HEK293 (cell line): ENCODE data around the gene CSNK2A2.

Source experiments
- FEZF1 ChIP-seq: fragments of 450-650 bp; formaldehyde crosslinking; IDR thresholded peaks from 2 replicates; pipeline ENCODE4 v1.5.1; 2016; ENCODE audit warnings: missing biosample characterization, missing genetic modification characterization
- GFI1B ChIP-seq: fragments of 450-650 bp; formaldehyde crosslinking; IDR thresholded peaks from 2 replicates; pipeline ENCODE4 v1.5.1; 2016; ENCODE audit warnings: missing biosample characterization, missing genetic modification characterization
- GLIS1 ChIP-seq: fragments of 450-650 bp; formaldehyde crosslinking; IDR thresholded peaks from 2 replicates; pipeline ENCODE4 v1.5.1; 2016; ENCODE audit warnings: missing biosample characterization, missing genetic modification characterization
- HOXC10 ChIP-seq: sonication (generic); formaldehyde crosslinking; IDR thresholded peaks from 2 replicates; pipeline ENCODE4 v1.8.1; 2023; ENCODE audit warnings: mild to moderate bottlenecking, missing genetic modification reagents
- KLF8 ChIP-seq: fragments of 450-650 bp; formaldehyde crosslinking; IDR thresholded peaks from 2 replicates; pipeline ENCODE4 v1.5.1; 2016; ENCODE audit warnings: missing biosample characterization, missing genetic modification characterization
- MYNN ChIP-seq: fragments of 450-650 bp; formaldehyde crosslinking; IDR thresholded peaks from 2 replicates; pipeline ENCODE4 v1.5.1; 2016; ENCODE audit warnings: missing biosample characterization, missing genetic modification characterization, borderline replicate concordance
- SP7 ChIP-seq: fragments of 450-650 bp; formaldehyde crosslinking; IDR thresholded peaks from 2 replicates; pipeline ENCODE4 v1.5.1; 2016; ENCODE audit warnings: missing biosample characterization, missing genetic modification characterization
- YY1 ChIP-seq: fragments of 450-650 bp; formaldehyde crosslinking; IDR thresholded peaks from 2 replicates; pipeline ENCODE4 v1.5.1; 2018; ENCODE audit warnings: missing biosample characterization, missing genetic modification characterization
- YY2 ChIP-seq: fragments of 450-650 bp; formaldehyde crosslinking; IDR thresholded peaks from 2 replicates; pipeline ENCODE4 v1.5.1; 2016; ENCODE audit warnings: missing biosample characterization, missing genetic modification characterization
- ZEB2 ChIP-seq: fragments of 450-650 bp; formaldehyde crosslinking; IDR thresholded peaks from 2 replicates; pipeline ENCODE4 v1.5.1; 2016; ENCODE audit warnings: missing biosample characterization, missing genetic modification characterization
- ZFP37 ChIP-seq: fragments of 450-650 bp; formaldehyde crosslinking; IDR thresholded peaks from 2 replicates; pipeline ENCODE4 v1.5.1; 2016; ENCODE audit warnings: missing biosample characterization, missing genetic modification characterization
- ZFP41 ChIP-seq: fragments of 450-650 bp; formaldehyde crosslinking; IDR thresholded peaks from 2 replicates; pipeline ENCODE4 v1.5.1; 2016; ENCODE audit warnings: missing biosample characterization, missing genetic modification characterization, borderline replicate concordance
- ZNF132 ChIP-seq: fragments of 450-650 bp; formaldehyde crosslinking; IDR thresholded peaks from 2 replicates; pipeline ENCODE4 v1.5.1; 2017; ENCODE audit warnings: missing biosample characterization, missing genetic modification characterization, borderline replicate concordance
- ZNF138 ChIP-seq: fragments of 450-650 bp; formaldehyde crosslinking; IDR thresholded peaks from 2 replicates; pipeline ENCODE4 v1.5.1; 2016; ENCODE audit warnings: missing biosample characterization, missing genetic modification characterization, borderline replicate concordance
- ZNF146 ChIP-seq: fragments of 450-650 bp; formaldehyde crosslinking; IDR thresholded peaks from 2 replicates; pipeline ENCODE4 v1.5.1; 2016; ENCODE audit warnings: missing biosample characterization, missing genetic modification characterization
- ZNF266 ChIP-seq: fragments of 450-650 bp; formaldehyde crosslinking; IDR thresholded peaks from 2 replicates; pipeline ENCODE4 v1.5.1; 2016; ENCODE audit warnings: missing biosample characterization, missing genetic modification characterization, low read depth
- ZNF292 ChIP-seq: fragments of 450-650 bp; formaldehyde crosslinking; IDR thresholded peaks from 2 replicates; pipeline ENCODE4 v1.5.1; 2016; ENCODE audit warnings: low read depth, missing biosample characterization, missing genetic modification characterization, borderline replicate concordance
- ZNF423 ChIP-seq: fragments of 450-650 bp; formaldehyde crosslinking; IDR thresholded peaks from 2 replicates; pipeline ENCODE4 v1.5.1; 2016; ENCODE audit warnings: missing biosample characterization, missing genetic modification characterization
- ZNF548 ChIP-seq: fragments of 450-650 bp; formaldehyde crosslinking; IDR thresholded peaks from 2 replicates; pipeline ENCODE4 v1.5.1; 2016; ENCODE audit warnings: missing biosample characterization, missing genetic modification characterization
- ZNF585B ChIP-seq: fragments of 450-650 bp; formaldehyde crosslinking; IDR thresholded peaks from 2 replicates; pipeline ENCODE4 v1.5.1; 2016; ENCODE audit warnings: missing biosample characterization, missing genetic modification characterization
- ZNF629 ChIP-seq: fragments of 450-650 bp; formaldehyde crosslinking; IDR thresholded peaks from 2 replicates; pipeline ENCODE4 v1.5.1; 2017; ENCODE audit warnings: missing biosample characterization, missing genetic modification characterization
- ZNF654 ChIP-seq: fragments of 450-650 bp; formaldehyde crosslinking; IDR thresholded peaks from 2 replicates; pipeline ENCODE4 v1.5.1; 2016; ENCODE audit warnings: low read depth, missing biosample characterization, missing genetic modification characterization
- ZNF664 ChIP-seq: fragments of 450-650 bp; formaldehyde crosslinking; IDR thresholded peaks from 2 replicates; pipeline ENCODE4 v1.5.1; 2016; ENCODE audit warnings: missing biosample characterization, missing genetic modification characterization
- ZNF670 ChIP-seq: fragments of 450-650 bp; formaldehyde crosslinking; IDR thresholded peaks from 2 replicates; pipeline ENCODE4 v1.5.1; 2016; ENCODE audit warnings: missing biosample characterization, missing genetic modification characterization, low read depth
- ZNF701 ChIP-seq: fragments of 450-650 bp; formaldehyde crosslinking; IDR thresholded peaks from 2 replicates; pipeline ENCODE4 v1.5.1; 2016; ENCODE audit warnings: missing biosample characterization, missing genetic modification characterization
- TF ChIP-seq, protein P1 (sequence below): fragments of 450-650 bp; formaldehyde crosslinking; IDR thresholded peaks from 2 replicates; pipeline ENCODE4 v1.5.1; 2016; ENCODE audit warnings: missing biosample characterization, missing genetic modification characterization
- TF ChIP-seq, protein P2 (sequence below): fragments of 450-650 bp; formaldehyde crosslinking; IDR thresholded peaks from 2 replicates; pipeline ENCODE4 v1.5.1; 2016; ENCODE audit warnings: missing biosample characterization, missing genetic modification characterization
- TF ChIP-seq, protein P3 (sequence below): fragments of 450-650 bp; formaldehyde crosslinking; IDR thresholded peaks from 2 replicates; pipeline ENCODE4 v1.5.1; 2016; ENCODE audit warnings: missing biosample characterization, missing genetic modification characterization
- TF ChIP-seq, protein P4 (sequence below): fragments of 450-650 bp; formaldehyde crosslinking; IDR thresholded peaks from 2 replicates; pipeline ENCODE4 v1.5.1; 2017; ENCODE audit warnings: missing biosample characterization, missing genetic modification characterization
- TF ChIP-seq, protein P5 (sequence below): fragments of 450-650 bp; formaldehyde crosslinking; IDR thresholded peaks from 2 replicates; pipeline ENCODE4 v1.5.1; 2016; ENCODE audit warnings: missing biosample characterization, missing genetic modification characterization

The CSNK2A2 gene

DNA sequence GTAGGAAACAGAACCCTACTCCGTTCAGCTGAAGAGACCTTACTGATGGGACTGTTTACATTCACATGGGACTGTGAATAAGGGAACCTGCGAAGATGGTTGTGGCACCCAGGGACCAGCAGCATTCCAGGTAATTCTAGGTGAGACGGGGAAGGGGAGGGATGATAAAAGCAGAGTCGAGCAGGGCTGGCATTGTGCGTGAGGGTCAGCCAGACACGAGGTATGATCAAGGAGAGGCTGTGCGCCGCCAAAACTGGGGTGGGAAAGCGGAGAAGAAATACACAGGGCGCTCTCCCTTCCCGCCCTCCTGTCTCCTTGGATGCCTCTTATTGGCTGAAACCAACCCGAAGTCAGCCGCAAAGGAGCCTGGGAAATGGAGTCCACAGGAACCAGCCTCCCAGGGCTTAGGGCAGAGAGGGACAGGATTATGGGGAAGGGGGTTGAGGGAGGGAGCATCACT is 38.4 kb upstream of the CSNK2A2 start (continued):
- TF ChIP-seq ZFP37 (tag by site-specific recombination): no peak
- peak; percentile 51 for TF ChIP-seq GLIS1 (tag by site-specific recombination)
- TF ChIP-seq ZNF629 (tag by site-specific recombination): no peak
- no peak for TF ChIP-seq GFI1B (tag by site-specific recombination)
- TF ChIP-seq, protein P1, sequence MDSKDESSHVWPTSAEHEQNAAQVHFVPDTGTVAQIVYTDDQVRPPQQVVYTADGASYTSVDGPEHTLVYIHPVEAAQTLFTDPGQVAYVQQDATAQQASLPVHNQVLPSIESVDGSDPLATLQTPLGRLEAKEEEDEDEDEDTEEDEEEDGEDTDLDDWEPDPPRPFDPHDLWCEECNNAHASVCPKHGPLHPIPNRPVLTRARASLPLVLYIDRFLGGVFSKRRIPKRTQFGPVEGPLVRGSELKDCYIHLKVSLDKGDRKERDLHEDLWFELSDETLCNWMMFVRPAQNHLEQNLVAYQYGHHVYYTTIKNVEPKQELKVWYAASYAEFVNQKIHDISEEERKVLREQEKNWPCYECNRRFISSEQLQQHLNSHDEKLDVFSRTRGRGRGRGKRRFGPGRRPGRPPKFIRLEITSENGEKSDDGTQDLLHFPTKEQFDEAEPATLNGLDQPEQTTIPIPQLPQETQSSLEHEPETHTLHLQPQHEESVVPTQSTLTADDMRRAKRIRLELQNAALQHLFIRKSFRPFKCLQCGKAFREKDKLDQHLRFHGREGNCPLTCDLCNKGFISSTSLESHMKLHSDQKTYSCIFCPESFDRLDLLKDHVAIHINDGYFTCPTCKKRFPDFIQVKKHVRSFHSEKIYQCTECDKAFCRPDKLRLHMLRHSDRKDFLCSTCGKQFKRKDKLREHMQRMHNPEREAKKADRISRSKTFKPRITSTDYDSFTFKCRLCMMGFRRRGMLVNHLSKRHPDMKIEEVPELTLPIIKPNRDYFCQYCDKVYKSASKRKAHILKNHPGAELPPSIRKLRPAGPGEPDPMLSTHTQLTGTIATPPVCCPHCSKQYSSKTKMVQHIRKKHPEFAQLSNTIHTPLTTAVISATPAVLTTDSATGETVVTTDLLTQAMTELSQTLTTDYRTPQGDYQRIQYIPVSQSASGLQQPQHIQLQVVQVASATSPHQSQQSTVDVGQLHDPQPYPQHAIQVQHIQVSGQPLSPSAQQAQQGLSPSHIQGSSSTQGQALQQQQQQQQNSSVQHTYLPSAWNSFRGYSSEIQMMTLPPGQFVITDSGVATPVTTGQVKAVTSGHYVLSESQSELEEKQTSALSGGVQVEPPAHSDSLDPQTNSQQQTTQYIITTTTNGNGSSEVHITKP: peak; percentile 78
- no peak; the same call in 1 of the 2 replicates for TF ChIP-seq ZNF138 (tag by site-specific recombination)
- TF ChIP-seq FEZF1 (tag by site-specific recombination): no peak
- TF ChIP-seq KLF8 (tag by site-specific recombination): 0 out of 2 replicates have a peak, but pooled peaks have one; percentile 21
- TF ChIP-seq, protein P2, sequence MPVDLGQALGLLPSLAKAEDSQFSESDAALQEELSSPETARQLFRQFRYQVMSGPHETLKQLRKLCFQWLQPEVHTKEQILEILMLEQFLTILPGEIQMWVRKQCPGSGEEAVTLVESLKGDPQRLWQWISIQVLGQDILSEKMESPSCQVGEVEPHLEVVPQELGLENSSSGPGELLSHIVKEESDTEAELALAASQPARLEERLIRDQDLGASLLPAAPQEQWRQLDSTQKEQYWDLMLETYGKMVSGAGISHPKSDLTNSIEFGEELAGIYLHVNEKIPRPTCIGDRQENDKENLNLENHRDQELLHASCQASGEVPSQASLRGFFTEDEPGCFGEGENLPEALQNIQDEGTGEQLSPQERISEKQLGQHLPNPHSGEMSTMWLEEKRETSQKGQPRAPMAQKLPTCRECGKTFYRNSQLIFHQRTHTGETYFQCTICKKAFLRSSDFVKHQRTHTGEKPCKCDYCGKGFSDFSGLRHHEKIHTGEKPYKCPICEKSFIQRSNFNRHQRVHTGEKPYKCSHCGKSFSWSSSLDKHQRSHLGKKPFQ (tag by site-specific recombination): no peak
- no peak for TF ChIP-seq YY1 (tag by site-specific recombination)
- TF ChIP-seq HOXC10: no peak
- TF ChIP-seq ZNF548 (tag by site-specific recombination): no peak
- no peak for TF ChIP-seq ZNF292 (tag by site-specific recombination)
- TF ChIP-seq ZNF132 (tag by site-specific recombination): no peak
- TF ChIP-seq ZFP41 (tag by site-specific recombination): no peak
- 0 out of 2 replicates have a peak, but pooled peaks have one; percentile 47 for TF ChIP-seq SP7 (tag by site-specific recombination)
- no peak for TF ChIP-seq ZNF654 (tag by site-specific recombination)
- TF ChIP-seq MYNN (tag by site-specific recombination): no peak
- TF ChIP-seq YY2 (tag by site-specific recombination): no peak
- TF ChIP-seq ZNF146 (tag by site-specific recombination): no peak
- TF ChIP-seq, protein P3, sequence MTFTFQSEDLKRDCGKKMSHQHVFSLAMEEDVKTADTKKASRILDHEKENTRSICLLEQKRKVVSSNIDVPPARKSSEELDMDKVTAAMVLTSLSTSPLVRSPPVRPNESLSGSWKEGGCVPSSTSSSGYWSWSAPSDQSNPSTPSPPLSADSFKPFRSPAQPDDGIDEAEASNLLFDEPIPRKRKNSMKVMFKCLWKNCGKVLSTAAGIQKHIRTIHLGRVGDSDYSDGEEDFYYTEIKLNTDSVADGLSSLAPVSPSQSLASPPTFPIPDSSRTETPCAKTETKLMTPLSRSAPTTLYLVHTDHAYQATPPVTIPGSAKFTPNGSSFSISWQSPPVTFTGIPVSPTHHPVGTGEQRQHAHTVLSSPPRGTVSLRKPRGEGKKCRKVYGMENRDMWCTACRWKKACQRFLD (tag by site-specific recombination): no peak
- TF ChIP-seq ZNF701: no peak
- TF ChIP-seq, protein P4, sequence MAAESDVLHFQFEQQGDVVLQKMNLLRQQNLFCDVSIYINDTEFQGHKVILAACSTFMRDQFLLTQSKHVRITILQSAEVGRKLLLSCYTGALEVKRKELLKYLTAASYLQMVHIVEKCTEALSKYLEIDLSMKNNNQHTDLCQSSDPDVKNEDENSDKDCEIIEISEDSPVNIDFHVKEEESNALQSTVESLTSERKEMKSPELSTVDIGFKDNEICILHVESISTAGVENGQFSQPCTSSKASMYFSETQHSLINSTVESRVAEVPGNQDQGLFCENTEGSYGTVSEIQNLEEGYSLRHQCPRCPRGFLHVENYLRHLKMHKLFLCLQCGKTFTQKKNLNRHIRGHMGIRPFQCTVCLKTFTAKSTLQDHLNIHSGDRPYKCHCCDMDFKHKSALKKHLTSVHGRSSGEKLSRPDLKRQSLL: no peak
- TF ChIP-seq ZNF585B (tag by site-specific recombination): no peak
- TF ChIP-seq ZNF664 (tag by site-specific recombination): no peak
- TF ChIP-seq, protein P5, sequence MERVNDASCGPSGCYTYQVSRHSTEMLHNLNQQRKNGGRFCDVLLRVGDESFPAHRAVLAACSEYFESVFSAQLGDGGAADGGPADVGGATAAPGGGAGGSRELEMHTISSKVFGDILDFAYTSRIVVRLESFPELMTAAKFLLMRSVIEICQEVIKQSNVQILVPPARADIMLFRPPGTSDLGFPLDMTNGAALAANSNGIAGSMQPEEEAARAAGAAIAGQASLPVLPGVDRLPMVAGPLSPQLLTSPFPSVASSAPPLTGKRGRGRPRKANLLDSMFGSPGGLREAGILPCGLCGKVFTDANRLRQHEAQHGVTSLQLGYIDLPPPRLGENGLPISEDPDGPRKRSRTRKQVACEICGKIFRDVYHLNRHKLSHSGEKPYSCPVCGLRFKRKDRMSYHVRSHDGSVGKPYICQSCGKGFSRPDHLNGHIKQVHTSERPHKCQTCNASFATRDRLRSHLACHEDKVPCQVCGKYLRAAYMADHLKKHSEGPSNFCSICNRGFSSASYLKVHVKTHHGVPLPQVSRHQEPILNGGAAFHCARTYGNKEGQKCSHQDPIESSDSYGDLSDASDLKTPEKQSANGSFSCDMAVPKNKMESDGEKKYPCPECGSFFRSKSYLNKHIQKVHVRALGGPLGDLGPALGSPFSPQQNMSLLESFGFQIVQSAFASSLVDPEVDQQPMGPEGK (tag by site-specific recombination): peak; percentile 53; the same call in 1 of the 2 replicates
- peak; percentile 32; the same call in 1 of the 2 replicates for TF ChIP-seq ZEB2
- no peak for TF ChIP-seq ZNF266 (tag by site-specific recombination)
- no peak for TF ChIP-seq ZNF670 (tag by site-specific recombination)
- TF ChIP-seq ZNF423 (tag by site-specific recombination): no peak
